Measurements from ENCODE around the gene CFAP99. TPM values are rescaled to one million over a fixed set of nuclear protein-coding genes. Genes with fewer than 3 reads are reported as not detected.
"Not testable (repeated sequence)": the region's sequence is repeated elsewhere in the genome, so short reads cannot be mapped to it uniquely, and the experiment has no call there.

CFAP99 gene
- total RNA-seq, 2 donors from 2014 or later: not detected

DNA sequence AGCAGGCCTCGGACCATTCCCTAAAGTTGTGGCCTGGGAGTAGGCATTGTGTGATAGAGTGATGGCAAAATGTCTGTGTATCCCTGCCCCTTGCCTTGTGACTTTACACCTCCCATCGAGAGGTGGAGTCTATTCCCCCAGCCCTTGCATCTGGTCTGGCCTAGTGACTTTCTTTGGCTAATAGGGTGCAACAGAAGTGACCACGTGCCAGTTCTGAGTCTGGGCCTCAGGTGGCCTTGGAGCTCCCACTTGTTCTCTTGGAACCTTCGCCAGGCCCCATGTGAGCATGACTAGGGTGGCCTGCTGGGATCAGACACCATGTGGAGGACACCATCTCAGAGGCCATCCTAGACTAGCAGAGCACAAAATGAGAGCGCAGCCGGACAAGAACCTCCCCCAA, 46.3 kb downstream of the CFAP99 start:
- Histone ChIP-seq H3K4me3 (ENCODE audit: low read length) (no peak overlapping the region), H3K27me3 (ENCODE audit: control insufficient read depth, insufficient read depth, low read length, poor library complexity, severe bottlenecking) (peaks cover 19% of the 10 kb centered on the region), H3K9me3 (ENCODE audit: control insufficient read depth, low read length) (no peaks in the 10 kb centered on the region), H3K36me3 (ENCODE audit: control insufficient read depth, insufficient read depth, low read length) (no peaks in the 10 kb centered on the region), H3K27ac (ENCODE audit: low read depth, low read length) (no peak overlapping the region), H3K4me1 (ENCODE audit: control insufficient read depth, insufficient read depth, low read length) (no peaks in the 10 kb centered on the region), H3K9ac (ENCODE audit: extremely low read depth, low read length, poor library complexity, severe bottlenecking) (no peak overlapping the region)
- TF ChIP-seq, protein P1, sequence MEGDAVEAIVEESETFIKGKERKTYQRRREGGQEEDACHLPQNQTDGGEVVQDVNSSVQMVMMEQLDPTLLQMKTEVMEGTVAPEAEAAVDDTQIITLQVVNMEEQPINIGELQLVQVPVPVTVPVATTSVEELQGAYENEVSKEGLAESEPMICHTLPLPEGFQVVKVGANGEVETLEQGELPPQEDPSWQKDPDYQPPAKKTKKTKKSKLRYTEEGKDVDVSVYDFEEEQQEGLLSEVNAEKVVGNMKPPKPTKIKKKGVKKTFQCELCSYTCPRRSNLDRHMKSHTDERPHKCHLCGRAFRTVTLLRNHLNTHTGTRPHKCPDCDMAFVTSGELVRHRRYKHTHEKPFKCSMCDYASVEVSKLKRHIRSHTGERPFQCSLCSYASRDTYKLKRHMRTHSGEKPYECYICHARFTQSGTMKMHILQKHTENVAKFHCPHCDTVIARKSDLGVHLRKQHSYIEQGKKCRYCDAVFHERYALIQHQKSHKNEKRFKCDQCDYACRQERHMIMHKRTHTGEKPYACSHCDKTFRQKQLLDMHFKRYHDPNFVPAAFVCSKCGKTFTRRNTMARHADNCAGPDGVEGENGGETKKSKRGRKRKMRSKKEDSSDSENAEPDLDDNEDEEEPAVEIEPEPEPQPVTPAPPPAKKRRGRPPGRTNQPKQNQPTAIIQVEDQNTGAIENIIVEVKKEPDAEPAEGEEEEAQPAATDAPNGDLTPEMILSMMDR (conservative IDR thresholded peaks at IDR 0.05): no peak
- H3K27me3 Mint-ChIP-seq (ENCODE audit: insufficient read depth): peaks cover 20% of the 10 kb centered on the region
- H3K36me3 Mint-ChIP-seq (ENCODE audit: low read depth): peaks cover 3% of the 10 kb centered on the region
- H3K9me3 Mint-ChIP-seq: no peaks in the 10 kb centered on the region
- no peak for DNase-seq
- H3K27ac Mint-ChIP-seq: no peak overlapping the region
- H3K4me1 Mint-ChIP-seq: peaks cover 13% of the 10 kb centered on the region
- WGBS, 2 experiments (ENCODE audit: insufficient coverage in 1 of 2, insufficient read length in 1 of 2): 96 to 97% methylated on average over 5 to 6 of the region's 6 CpGs
- H3K4me3 Mint-ChIP-seq: no peak overlapping the region

DNA sequence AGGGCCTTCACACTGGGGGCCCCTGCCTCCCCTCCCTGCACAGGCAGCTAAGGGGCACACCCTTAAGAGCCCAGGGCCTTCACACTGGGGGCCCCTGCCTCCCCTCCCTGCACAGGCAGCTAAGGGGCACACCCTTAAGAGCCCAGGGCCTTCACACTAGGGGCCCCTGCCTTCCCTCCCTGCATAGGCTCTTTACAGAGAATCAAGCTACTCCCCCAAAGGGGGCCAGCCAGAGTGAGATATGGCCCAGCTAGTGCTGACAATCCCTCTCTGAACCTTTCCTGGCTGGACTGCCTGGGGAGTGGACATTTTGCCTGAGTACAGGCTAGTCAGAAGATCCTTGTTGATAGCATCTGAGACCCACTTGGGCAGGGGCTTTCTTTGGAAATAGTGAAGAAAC, 46.8 kb downstream of the CFAP99 start:
- H3K4me3 ChIP-seq (ENCODE audit: low read length); DNase-seq; H3K4me3 Mint-ChIP-seq; H3K36me3 Mint-ChIP-seq (ENCODE audit: low read depth); H3K4me1 ChIP-seq (ENCODE audit: control insufficient read depth, insufficient read depth, low read length); H3K9ac ChIP-seq (ENCODE audit: extremely low read depth, low read length, poor library complexity, severe bottlenecking); H3K9me3 Mint-ChIP-seq; H3K27ac Mint-ChIP-seq; H3K9me3 ChIP-seq (ENCODE audit: control insufficient read depth, low read length); H3K36me3 ChIP-seq (ENCODE audit: control insufficient read depth, insufficient read depth, low read length); H3K27ac ChIP-seq (ENCODE audit: low read depth, low read length): not testable (repeated sequence)
- H3K27me3 ChIP-seq (ENCODE audit: control insufficient read depth, insufficient read depth, low read length, poor library complexity, severe bottlenecking): peaks cover 19% of the 10 kb centered on the region
- peaks cover 18% of the 10 kb centered on the region for H3K27me3 Mint-ChIP-seq (ENCODE audit: insufficient read depth)
- H3K4me1 Mint-ChIP-seq: peaks cover 18% of the 10 kb centered on the region

DNA sequence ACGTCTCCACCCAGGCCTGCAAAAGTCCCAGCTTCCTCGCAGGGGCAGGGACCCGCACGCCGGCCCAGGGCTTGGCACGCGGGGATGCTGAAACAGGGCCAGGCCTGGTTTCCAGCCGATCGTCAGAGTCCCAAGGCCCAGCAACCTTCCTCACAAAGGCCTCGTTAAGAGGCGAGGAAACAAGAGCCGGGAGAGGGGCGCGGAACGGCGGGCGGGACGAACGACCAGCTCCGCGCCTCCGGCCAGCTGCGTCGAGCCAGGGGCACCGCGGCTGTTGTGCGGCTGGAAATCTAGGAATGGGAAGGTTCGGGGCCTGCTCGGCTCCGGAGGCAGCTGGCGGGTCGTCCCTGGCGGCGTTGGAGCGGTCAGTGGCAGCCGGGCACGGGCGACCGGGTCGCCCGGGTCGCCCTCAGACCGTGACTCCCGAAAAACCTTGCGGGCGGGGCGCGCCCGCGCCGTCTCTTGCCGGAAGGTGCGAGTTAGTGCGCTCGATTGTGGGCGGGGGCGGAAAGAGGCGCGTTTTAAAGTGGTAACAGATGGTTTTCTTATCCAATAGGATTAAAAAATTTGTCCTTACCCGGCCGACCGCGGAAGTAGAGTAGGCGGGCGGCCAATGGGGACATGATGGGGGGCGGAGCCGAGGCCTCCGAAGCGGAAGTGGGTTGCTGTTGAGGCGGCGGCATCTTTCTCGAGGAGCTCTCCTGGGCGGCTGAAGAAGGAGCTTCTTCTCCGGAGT, 49.9 kb downstream of the CFAP99 start, which contains the start of gene RNF4:
TSS of gene RNF4 (plus strand) at position 651 of the 736 bp plus-strand sequence. CDS start 21,388 bp downstream, outside the sequence.
- Histone ChIP-seq H3K9ac (ENCODE audit: extremely low read depth, low read length, poor library complexity, severe bottlenecking) (peak within 1 kb of the TSS; percentile 84), H3K4me1 (ENCODE audit: control insufficient read depth, insufficient read depth, low read length) (no peaks in the 10 kb centered on the region), H3K27ac (ENCODE audit: low read depth, low read length) (peak within 1 kb of the TSS; percentile 92), H3K9me3 (ENCODE audit: control insufficient read depth, low read length) (peaks cover 26% of the 10 kb centered on the region), H3K36me3 (ENCODE audit: control insufficient read depth, insufficient read depth, low read length) (peaks cover 30% of the 10 kb centered on the region), H3K4me3 (ENCODE audit: low read length) (peak within 1 kb of the TSS; percentile 86), H3K27me3 (ENCODE audit: control insufficient read depth, insufficient read depth, low read length, poor library complexity, severe bottlenecking) (peaks cover 1% of the 10 kb centered on the region)
- peak within 1 kb of the TSS; percentile 96 for H3K4me3 Mint-ChIP-seq
- 0% methylated on average over 8 to 74 of the region's 74 CpGs for WGBS, 2 experiments (ENCODE audit: insufficient coverage in 1 of 2, insufficient read length in 1 of 2)
- TF ChIP-seq, protein P1 (conservative IDR thresholded peaks at IDR 0.05): no peak
- peaks cover 3% of the 10 kb centered on the region for H3K27me3 Mint-ChIP-seq (ENCODE audit: insufficient read depth)
- H3K36me3 Mint-ChIP-seq (ENCODE audit: low read depth): peaks cover 39% of the 10 kb centered on the region
- DNase-seq: peak; percentile 97
- peak within 1 kb of the TSS; percentile 99 for H3K27ac Mint-ChIP-seq
- H3K9me3 Mint-ChIP-seq: peaks cover 2% of the 10 kb centered on the region
- peaks cover 13% of the 10 kb centered on the region for H3K4me1 Mint-ChIP-seq
